Astrocyte (in vitro differentiated cells and primary cell): ENCODE results near the gene RSF1.

Source experiments
- EZH2 ChIP-seq: IDR thresholded peaks from 2 replicates; pipeline ENCODE4 v1.6.1; 2012; ENCODE audit warnings: mild to moderate bottlenecking, low read length, inconsistent platforms; ENCODE audit not compliant: insufficient read depth
- TF ChIP-seq, protein P1 (sequence below): IDR thresholded peaks from 2 replicates; pipeline ENCODE4 v1.5.1; 2011; ENCODE audit warnings: low read depth, mild to moderate bottlenecking, inconsistent platforms, low read length, moderate library complexity; ENCODE audit not compliant: insufficient read depth

DNA sequence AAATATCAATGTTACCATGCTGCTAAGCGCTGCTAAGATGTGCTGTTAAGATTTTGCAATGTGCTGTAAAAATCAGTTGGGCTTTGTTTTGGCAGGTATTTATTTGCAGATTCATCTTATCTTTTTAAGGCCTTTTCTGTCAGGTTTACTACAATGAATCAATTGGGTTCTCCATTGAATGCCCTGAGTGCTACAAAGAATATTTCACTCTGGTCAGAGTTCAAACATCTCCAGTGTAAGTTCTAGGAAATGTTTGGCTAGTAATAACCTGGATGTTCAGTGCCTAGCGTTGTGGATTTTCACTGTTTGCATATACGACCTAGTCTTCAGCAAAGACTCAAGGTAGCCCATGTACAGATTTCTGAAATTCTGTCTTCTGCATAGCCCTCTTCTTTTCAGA is 36.0 kb downstream of the RSF1 start:
- TF ChIP-seq, protein P1, sequence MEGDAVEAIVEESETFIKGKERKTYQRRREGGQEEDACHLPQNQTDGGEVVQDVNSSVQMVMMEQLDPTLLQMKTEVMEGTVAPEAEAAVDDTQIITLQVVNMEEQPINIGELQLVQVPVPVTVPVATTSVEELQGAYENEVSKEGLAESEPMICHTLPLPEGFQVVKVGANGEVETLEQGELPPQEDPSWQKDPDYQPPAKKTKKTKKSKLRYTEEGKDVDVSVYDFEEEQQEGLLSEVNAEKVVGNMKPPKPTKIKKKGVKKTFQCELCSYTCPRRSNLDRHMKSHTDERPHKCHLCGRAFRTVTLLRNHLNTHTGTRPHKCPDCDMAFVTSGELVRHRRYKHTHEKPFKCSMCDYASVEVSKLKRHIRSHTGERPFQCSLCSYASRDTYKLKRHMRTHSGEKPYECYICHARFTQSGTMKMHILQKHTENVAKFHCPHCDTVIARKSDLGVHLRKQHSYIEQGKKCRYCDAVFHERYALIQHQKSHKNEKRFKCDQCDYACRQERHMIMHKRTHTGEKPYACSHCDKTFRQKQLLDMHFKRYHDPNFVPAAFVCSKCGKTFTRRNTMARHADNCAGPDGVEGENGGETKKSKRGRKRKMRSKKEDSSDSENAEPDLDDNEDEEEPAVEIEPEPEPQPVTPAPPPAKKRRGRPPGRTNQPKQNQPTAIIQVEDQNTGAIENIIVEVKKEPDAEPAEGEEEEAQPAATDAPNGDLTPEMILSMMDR = no peak
- no peak for TF ChIP-seq EZH2
